HG03442 (cell line): Measurements from ENCODE around the gene NOL4.
"Not testable (repeated sequence)": the region's sequence is repeated elsewhere in the genome, so short reads cannot be mapped to it uniquely, and the experiment has no call there.

Source experiments
- ATAC-seq: cut with Tn5 transposase; IDR thresholded peaks from one replicate; pipeline ENCODE4 v1.9.1; 2021; ENCODE audit warnings: mild to moderate bottlenecking, moderate library complexity; ENCODE audit not compliant: unreplicated experiment

The NOL4 gene

DNA sequence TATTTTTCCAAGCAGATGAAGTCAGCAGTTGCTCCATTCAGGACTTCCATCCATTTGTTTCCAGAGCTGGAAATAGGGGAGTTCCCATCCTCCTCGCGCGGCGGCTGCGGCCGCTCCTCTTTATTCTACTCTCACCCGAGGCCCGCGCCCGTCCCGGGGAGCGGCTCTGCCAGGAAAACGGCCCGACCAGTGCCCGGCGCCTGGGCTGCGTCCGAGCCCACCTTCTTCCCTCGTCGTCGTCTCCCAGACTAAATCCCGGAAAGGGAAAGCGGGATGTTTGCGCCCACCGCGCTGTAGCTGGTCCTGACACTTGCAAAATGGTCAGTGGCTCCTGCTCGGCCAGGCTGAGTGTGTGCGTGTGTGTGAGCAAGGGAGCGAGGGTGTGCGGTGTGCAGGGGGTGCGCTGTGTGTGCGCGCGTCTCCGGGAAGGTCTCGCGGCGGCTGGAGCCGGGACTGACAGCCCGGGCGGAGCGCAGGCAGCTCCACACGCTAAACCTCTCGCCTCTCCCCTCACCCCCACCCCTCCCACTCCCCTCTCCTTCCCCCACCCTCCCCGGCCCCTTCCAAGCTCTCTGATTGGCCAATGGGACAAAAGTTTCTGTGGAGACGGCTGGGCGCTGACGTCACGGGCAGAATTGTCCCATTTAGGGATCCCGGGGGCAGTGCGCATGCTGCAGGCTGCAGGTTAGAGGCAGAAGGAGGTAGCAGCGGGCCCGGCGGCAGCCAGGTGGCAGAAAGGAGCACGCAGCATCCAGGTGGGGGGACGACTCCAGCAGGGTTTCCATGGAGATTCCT is at the start of gene NOL4:
Gene NOL4 (minus strand): TSS at position 491 of the 795 bp plus-strand sequence. CDS start 1,660 bp downstream, outside the sequence.
- ATAC-seq: no peak

GRCh38 chr18:34266029-34266428 is 41.3 kb upstream of the NOL4 start:
- ATAC-seq: not testable (repeated sequence)

DNA sequence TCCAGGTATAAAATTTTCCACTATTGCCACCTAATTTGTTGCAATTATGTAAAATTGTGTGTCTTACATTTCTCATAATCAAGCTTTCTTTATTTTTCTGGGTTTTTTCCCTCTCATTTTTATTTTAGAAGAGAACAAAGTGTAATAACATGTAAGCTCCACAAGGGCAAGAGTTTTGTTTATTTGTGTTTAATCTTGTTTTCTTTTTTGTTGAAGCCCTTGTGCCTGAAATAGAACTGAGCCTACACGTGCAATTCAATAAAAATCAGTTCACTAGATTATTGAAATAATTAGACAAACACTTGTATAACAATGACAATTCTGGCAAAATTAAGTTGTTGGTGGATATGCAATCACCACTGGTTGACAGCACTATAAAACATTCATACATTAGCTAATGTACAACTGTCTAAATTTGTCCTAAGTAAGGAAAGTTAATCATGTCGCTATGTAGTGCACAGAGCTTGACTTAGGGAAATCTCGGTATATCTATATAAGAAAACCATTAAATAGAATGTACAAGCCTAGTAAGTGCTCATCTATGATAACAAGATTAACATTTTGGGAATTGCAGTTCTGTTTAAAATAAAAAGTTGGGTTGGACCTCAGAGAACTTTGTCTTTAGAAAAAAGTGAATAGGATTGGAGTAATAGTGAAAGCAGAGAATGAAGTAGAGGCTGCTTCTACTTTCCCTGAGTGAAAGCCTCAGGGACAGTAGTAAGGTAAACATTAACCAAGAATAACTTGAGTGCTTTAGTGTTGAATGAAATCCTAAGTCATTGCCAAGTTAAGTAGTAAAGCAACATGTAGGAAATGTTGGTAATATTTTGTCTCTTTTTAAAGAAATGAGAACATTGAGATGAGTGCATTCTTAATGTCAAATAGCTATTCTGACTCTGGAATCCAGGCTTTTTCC is 37.4 kb upstream of the NOL4 start:
- no peak for ATAC-seq

DNA sequence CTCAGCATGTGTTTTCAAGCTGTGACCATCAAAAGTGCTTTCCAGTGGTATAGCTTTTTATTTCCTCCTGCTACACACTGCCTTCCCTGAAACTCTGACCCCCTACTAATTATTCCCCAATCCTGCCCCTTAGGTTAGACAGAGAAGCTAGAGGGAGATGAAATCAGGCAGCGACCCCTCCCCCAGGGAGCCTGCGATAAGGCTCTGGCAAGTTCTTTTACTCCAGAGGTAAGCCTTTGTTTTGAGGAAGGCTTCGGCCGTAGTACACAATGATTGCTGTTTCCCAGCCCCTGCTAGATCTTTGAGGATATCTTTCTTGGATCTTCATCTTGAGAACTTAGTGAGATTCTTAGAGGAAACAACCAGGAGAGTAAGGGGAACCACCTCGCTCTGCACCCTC is 33.5 kb upstream of the NOL4 start:
- no peak for ATAC-seq

DNA sequence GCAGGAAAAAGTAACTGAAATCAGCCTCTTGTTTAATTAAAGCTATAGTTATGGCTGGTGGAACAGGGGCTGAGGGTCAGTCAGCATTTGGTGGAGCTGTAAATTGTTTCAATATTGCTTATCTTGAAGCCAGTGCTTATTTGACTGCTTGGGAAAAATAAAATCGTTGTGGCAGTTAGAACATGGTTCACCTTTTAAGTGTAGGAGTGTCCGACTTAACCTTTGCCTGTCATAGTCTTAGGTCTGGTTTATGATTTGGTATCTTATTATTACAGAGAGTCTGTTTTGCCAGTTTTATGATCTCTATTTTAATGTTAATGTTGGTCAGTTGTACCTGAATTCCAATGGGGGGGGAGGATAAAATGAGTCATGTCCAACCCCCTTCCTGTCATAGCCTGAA is 27.2 kb upstream of the NOL4 start:
- no peak for ATAC-seq

GRCh38 chr18:34248727-34249126 is 24.0 kb upstream of the NOL4 start:
- ATAC-seq: no peak

GRCh38 chr18:34242739-34243138 is 18.0 kb upstream of the NOL4 start:
- ATAC-seq: no peak

DNA sequence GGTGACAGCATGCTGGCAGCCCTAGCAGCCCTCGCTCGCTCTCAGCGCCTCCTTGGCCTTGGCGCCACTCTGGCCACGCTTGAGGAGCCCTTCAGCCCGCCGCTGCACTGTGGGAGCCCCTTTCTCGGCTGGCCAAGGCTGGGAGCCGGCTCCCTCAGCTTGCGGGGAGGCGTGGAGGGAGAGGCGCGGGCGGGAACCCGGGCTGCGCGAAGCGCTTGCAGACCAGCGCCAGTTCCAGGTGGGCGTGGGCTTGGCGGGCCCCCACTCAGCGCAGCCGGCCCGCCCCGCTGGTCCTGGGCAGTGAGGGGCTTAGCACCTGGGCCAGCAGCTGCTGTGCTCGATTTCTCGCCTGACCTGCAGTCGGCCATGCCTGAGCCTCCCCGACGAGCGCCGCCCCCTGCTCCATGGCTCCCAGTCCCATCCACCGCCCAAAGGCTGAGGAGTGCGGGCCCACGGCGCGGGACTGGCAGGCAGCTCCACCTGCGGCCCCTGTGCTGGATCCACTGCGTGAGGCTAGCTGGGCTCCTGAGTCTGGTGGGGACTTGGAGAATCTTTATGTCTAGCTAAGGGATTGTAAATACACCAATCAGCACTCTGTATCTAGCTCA is 9.2 kb upstream of the NOL4 start:
- ATAC-seq: not testable (repeated sequence)

- ATAC-seq: no peak
These were observed 473 bp upstream of the NOL4 start for GRCh38 chr18:34225218-34225553.

- no peak for ATAC-seq
These were observed 755 bp downstream of the NOL4 start for GRCh38 chr18:34223893-34224422.

- ATAC-seq: no peak
These were observed 1.4 kb downstream of the NOL4 start for GRCh38 chr18:34223164-34223892.

- peak; percentile 63 for ATAC-seq
These were observed 2.2 kb downstream of the NOL4 start for GRCh38 chr18:34222307-34223163.

- ATAC-seq: peak; percentile 22
These were observed 2.8 kb downstream of the NOL4 start for GRCh38 chr18:34221971-34222306.

DNA sequence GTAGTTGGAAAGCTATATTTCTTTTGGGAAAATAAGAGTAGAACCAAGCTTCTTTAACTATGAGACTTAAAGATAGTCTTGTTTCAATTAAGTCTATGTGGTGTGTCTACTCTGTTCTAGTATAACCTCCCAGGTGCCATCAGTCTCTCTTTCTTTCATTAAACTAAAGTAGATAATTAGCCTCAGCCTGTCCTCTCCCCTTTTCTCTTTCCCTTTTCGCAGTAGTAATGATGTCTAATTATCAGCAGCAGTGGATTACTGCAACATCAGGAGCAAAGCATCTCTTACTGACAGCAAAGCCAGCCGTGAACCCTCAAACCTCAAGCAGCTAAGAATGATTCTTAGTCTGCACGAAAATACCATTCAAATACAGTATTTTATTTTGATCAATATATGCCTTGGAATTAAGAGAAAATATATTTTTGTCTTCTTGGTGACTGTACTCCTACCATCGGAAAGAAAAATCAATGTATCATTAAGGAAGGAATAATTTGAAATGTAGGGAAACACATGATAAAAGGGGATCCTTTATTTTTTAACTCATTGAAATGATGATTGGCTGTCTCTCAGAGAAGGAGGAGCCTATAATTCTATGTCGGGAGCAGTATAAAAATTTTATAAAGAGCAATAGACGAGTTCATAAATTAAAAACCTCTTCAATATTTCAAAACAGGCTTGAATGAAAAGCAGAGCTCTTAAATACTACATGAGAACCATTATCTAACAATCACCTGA is 4.5 kb downstream of the NOL4 start:
- ATAC-seq: no peak

DNA sequence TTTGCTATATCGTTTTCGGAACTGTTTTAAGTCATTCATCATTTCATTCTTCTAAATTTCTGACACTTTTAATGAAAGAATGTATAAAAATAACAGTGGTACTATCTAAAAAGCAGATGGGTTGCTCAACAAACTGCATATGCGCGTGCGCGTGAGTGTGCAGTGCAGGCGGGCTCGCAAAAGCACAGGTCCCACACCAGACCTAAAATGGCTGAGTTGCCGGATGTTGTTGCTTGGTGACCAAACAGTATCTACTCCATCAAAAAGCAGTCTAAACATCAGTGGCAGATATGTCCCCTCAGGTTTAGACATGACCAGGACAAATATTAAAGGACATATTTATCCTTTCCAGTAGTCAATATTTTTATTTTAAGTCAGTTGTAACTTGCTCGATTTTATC is 5.1 kb downstream of the NOL4 start:
- ATAC-seq: no peak

DNA sequence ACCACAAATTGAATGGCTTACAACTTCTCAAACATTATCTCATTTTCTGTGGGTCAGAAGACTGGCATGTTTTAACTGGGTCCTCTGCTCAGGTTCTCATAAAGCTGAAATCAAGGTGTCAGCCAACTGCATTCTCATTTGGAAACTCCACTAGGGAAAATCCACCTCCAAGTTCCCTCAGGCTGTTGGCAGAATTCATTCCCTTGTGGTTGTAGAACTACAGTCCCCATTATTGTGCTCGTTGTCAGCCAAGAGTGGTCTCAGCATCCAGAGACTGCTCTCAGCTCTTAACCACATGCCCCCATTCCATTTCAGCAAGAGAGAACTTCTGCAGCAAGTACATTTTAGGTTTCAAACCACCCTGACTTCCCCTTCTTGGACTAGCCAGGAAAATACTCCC is 12.2 kb downstream of the NOL4 start:
- no peak for ATAC-seq

DNA sequence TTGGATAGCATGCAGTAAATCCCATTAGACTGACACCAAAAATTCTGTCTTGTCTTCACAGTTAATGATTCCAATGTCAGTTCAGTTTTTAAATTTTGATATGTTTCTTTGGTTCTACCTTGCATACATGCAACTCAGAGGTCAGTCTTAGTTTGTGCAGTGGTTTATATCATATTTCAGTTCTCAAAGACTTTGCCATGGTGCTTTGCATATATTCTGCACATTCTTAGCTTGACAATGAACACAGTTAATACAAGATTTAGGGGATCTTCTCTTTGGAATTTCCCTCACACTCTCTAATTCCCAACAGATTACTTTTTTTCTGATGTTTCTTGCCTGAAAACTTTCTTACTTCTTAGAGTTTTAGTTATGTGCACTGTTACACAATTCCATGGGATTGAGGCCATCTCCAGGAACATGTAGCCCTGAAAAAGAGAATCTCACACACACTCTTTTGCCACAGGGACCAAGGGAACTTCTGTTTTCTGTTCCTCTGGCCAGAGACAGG is 17.3 kb downstream of the NOL4 start:
- ATAC-seq: no peak

DNA sequence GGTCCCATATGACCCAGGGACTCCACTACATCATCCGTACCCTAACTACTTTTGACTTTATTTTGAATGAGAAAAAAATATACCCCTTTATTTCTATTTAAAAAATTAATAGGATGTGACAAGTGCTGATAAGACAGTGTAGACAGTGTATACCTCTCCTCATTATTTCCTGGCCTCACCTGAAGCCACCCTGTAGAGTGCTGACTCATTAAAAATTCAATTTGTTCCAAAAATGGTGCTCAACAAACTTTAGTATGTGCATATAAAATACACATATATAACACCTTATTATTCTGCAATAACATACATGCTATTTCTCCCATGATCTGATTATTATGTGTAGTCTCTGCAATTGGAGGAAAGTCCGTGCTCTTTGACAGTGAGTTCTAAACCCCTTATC is 20.8 kb downstream of the NOL4 start:
- no peak for ATAC-seq

GRCh38 chr18:34196256-34196655 is 28.5 kb downstream of the NOL4 start:
- no peak for ATAC-seq
